ENCODE measurements around the gene LSAMP. TPM values are rescaled to one million over a fixed set of nuclear protein-coding genes. Genes with fewer than 3 reads are reported as not detected.
A peak's percentile ranks its signal among the peaks of the same experiment; 100 is the strongest.

LSAMP gene
- total RNA-seq, 4 donors from 2014 or later, result 1.9 to 19.7 (median 2.8) TPM

- TF ChIP-seq, protein P1, sequence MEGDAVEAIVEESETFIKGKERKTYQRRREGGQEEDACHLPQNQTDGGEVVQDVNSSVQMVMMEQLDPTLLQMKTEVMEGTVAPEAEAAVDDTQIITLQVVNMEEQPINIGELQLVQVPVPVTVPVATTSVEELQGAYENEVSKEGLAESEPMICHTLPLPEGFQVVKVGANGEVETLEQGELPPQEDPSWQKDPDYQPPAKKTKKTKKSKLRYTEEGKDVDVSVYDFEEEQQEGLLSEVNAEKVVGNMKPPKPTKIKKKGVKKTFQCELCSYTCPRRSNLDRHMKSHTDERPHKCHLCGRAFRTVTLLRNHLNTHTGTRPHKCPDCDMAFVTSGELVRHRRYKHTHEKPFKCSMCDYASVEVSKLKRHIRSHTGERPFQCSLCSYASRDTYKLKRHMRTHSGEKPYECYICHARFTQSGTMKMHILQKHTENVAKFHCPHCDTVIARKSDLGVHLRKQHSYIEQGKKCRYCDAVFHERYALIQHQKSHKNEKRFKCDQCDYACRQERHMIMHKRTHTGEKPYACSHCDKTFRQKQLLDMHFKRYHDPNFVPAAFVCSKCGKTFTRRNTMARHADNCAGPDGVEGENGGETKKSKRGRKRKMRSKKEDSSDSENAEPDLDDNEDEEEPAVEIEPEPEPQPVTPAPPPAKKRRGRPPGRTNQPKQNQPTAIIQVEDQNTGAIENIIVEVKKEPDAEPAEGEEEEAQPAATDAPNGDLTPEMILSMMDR (IDR thresholded peaks at IDR 0.05), result no peak
- DNase-seq (ENCODE audit: low spot score) (no peak), ATAC-seq (ENCODE audit: low FRiP score) (no peak)
Measured at GRCh38 chr3:116148881-116149851, 296.1 kb downstream of the LSAMP start.

- DNase-seq (ENCODE audit: low spot score) (no peak), ATAC-seq (ENCODE audit: low FRiP score) (no peak)
- TF ChIP-seq, protein P1 (IDR thresholded peaks at IDR 0.05), result no peak
Measured at GRCh38 chr3:116145613-116146012, 299.7 kb downstream of the LSAMP start.

GRCh38 chr3:116141724-116142123 lies 303.6 kb downstream of the LSAMP start:
- TF ChIP-seq, protein P1 (IDR thresholded peaks at IDR 0.05), result no peak
- no peak for ATAC-seq (ENCODE audit: low FRiP score)
- DNase-seq (ENCODE audit: low spot score), result no peak

DNA sequence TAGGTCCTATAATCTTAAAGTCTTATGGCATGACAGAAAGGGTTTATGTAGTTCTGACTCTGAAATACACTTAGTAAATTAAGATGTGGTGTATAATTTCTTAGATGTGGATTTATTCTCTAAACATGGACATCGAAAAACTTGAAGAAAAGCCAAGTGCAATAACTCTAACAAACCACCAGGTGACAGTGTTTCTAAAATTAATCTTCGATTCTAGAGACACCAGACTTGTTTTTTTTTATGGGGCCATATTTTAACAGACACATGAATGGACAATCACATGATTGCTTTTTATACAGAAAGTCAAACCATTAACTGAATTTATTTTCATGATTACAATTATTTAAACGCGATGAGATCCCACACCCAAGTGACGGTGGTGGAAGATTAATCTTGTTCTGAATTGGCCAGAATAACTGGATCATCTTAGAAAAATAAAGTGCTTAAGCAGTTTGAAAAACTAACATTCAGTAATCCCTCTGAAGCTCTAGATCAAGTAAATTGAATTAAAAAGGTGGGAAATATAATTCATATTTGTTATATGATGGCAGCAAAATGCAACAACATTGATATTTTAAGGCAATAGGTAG lies 305.1 kb downstream of the LSAMP start:
- ATAC-seq (ENCODE audit: low FRiP score) (no peak), DNase-seq (ENCODE audit: low spot score) (no peak)
- TF ChIP-seq, protein P1 (IDR thresholded peaks at IDR 0.05), result peak in 1 of 3 donors; percentile 70

- ATAC-seq (ENCODE audit: low FRiP score), result no peak
- TF ChIP-seq, protein P1 (IDR thresholded peaks at IDR 0.05), result no peak
- no peak for DNase-seq (ENCODE audit: low spot score)
Measured at GRCh38 chr3:116139641-116140040, 305.6 kb downstream of the LSAMP start.

DNA sequence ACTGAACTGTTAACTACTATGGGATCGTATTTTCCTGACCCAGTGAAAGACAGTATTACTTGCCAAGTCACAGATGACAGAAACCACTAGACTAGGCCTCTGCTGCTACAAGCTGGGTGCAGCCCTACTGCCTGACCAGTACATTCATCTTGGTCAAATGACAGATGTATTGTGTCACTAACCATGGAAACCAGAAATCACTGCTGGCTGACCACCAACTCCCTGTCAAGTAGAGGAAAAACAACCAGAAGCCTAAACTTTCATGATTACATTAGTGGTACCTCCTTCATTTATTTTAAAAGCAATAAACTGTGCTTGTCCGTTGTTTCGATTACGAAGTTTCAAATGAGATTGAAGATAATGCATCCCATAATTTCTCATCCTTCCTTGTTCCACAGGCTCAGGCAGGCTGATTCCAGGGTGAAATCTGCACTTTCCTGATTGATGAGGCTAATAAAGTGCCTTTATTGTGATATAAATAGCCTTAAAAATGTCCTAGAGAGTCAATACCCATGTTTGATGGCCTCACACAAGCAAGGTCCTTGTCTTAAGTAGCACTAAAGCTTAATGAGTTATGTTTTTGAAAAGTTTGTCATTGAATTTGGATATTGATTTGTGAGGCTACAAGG lies 309.7 kb downstream of the LSAMP start:
- peak; percentile 65 for ATAC-seq (ENCODE audit: low FRiP score)
- TF ChIP-seq, protein P1 (IDR thresholded peaks at IDR 0.05), result no peak
- no peak for DNase-seq (ENCODE audit: low spot score)
